ENCODE results near the gene CTIF.

DNA sequence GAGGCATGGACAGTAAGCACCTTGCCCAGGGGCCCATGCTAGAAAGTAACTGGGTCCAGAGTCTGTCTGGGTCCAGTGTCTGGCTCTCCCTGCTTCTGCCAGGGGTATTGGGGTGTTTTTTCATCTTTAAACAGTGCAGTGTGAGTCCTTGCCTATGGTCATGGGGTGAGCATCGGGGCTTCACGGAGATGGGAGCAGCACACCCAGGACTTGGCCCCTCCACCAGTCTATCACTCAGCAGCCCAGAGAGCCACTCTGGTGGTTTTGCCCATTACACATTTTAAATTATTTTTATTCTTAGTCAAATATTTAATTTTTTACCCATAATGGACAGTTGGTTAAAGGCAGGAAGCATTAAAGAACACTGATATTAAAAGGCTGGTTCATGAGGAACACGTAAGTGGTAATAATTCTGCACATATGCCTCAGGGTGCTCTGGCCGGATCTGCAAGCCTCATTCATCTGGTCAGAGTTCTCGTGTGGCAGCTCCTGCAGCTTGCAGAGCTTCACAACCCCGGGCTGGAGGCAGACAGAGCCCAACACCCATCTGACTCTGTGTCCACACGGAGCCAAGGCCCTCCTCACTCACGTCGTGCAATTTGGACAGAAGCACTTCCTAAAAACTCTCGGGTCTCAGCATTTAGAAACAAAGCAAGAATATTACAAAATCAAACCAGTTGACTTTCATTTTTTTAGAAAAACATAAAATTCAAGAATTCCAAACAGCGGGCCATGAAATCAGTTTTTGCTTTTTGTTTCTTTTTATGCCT, 204.1 kb downstream of the CTIF start:
- no peak for TF ChIP-seq POLR2A (IDR thresholded peaks at IDR 0.05)
- TF ChIP-seq EP300 (IDR thresholded peaks at IDR 0.05) = no peak
- TF ChIP-seq CTCF (IDR thresholded peaks at IDR 0.05) = no peak
- no peak for TF ChIP-seq POLR2AphosphoS5 (IDR thresholded peaks at IDR 0.05)
